ENCODE data around the gene HSCB. TPM values are rescaled to one million over a fixed set of nuclear protein-coding genes. Genes with fewer than 3 reads are reported as not detected.
A peak's percentile ranks its signal among the peaks of the same experiment; 100 is the strongest.

Gene HSCB
- total and polyA plus RNA-seq, 9 of the 15 experiments (the other 6 are each of a cell fraction or from before 2014, with no cell fraction given) = 2.6 to 13.1 (median 8.6) TPM

- no peaks in the 10 kb centered on the region for H3K9me3 ChIP-seq (replicated peaks; ENCODE audit: control insufficient read depth, insufficient read depth, low read depth, low read length)
- peaks cover 8 to 9% of the 10 kb centered on the region in 2 experiments; a peak in 3 of 5 replicates for H3K4me1 ChIP-seq (replicated peaks in 1 of 2; ENCODE audit: control insufficient read depth in 2 of 2, insufficient read depth in 2 of 2, low read length in 2 of 2)
- intact Hi-C loops (cut with micrococcal nuclease) (no loop called here), in situ Hi-C loops (cut with MboI) (no loop called here)
- H3K4me2 ChIP-seq (ENCODE audit: insufficient read depth, low read length) = no peak overlapping the region
- FAIRE-seq = no peak
- no peak overlapping the region for H3K27ac ChIP-seq (ENCODE audit: extremely low read depth, low read depth, low read length)
- no peak for DNase-seq (ENCODE audit: extremely low read depth in 1 of 4, low spot score in 3 of 4)
- peaks cover 45% of the 10 kb centered on the region for H3K79me2 ChIP-seq (ENCODE audit: control insufficient read depth, insufficient read depth, low read length)
- TF ChIP-seq ZNF121 (CRISPR knock-in tag; conservative IDR thresholded peaks at IDR 0.05) (0 out of 2 replicates have a peak, but pooled peaks have one; percentile 33), HOMEZ (CRISPR knock-in tag; IDR thresholded peaks at IDR 0.05) (no peak)
- H3K36me3 ChIP-seq (ENCODE audit: control insufficient read depth, insufficient read depth, low read length) = peaks cover 30% of the 10 kb centered on the region; the same call in 1 of the 3 replicates
- no peaks in the 10 kb centered on the region for H3K9me1 ChIP-seq (ENCODE audit: control insufficient read depth, insufficient read depth, low read length)
- ChIA-PET POLR2A (interaction anchor here (0.9 kb wide), 1 partner anchor 26 kb away, joined by 4 read pairs; the partner anchor contains the start of gene XBP1), CTCF (ENCODE audit: low intra/inter-chr PET ratio) (no interaction called here)
- no peak overlapping the region for H3K4me3 ChIP-seq
- 75% methylated on average over 1 of the region's 1 CpG for WGBS (ENCODE audit: insufficient coverage, low coverage, missing lambda C conversion rate)
- ATAC-seq = no peak
- BruUV-seq (replicated peaks) = no TSS peak
- H3K27me3 ChIP-seq (ENCODE audit: control insufficient read depth in 2 of 2, insufficient read depth in 2 of 2, low read length in 2 of 2) = no peaks in the 10 kb centered on the region
- H2AFZ ChIP-seq (ENCODE audit: low read depth, low read length) = no peak overlapping the region
- H4K20me1 ChIP-seq (replicated peaks; ENCODE audit: control insufficient read depth, insufficient read depth, low read length) = no peaks in the 10 kb centered on the region
- no peak overlapping the region for H3K9ac ChIP-seq (ENCODE audit: insufficient read depth in 1 of 2, low read depth in 2 of 2, low read length in 2 of 2)
Measured at GRCh38 chr22:28774378-28774777, 32.5 kb downstream of the HSCB start.

GRCh38 chr22:28779833-28780232 is 38.0 kb downstream of the HSCB start:
- no peak overlapping the region for H3K4me3 ChIP-seq
- H3K4me2 ChIP-seq (ENCODE audit: insufficient read depth, low read length) = peak overlapping the region; percentile 72
- in situ Hi-C loops (cut with MboI) = no loop called here
- peaks cover 39% of the 10 kb centered on the region for H3K79me2 ChIP-seq (ENCODE audit: control insufficient read depth, insufficient read depth, low read length)
- no peaks in the 10 kb centered on the region for H3K27me3 ChIP-seq (ENCODE audit: control insufficient read depth in 2 of 2, insufficient read depth in 2 of 2, low read length in 2 of 2)
- BruUV-seq (replicated peaks) = no TSS peak
- CTCF ChIA-PET (ENCODE audit: low intra/inter-chr PET ratio) = no interaction called here
- DNase-seq (ENCODE audit: extremely low read depth in 1 of 4, low spot score in 3 of 4) (peak in 3 of 4 experiments; percentile 19 to 62 (median 62)), ATAC-seq (peak; percentile 93), FAIRE-seq (peak; percentile 94)
- no peaks in the 10 kb centered on the region for H3K9me1 ChIP-seq (ENCODE audit: control insufficient read depth, insufficient read depth, low read length)
- peak overlapping the region; percentile 68; the same call in 2 of the 3 replicates for H3K27ac ChIP-seq (ENCODE audit: extremely low read depth, low read depth, low read length)
- H3K9ac ChIP-seq (ENCODE audit: insufficient read depth in 1 of 2, low read depth in 2 of 2, low read length in 2 of 2) = peak overlapping the region in 1 of 2 experiments; percentile 57; a peak in 2 of 4 replicates
- peaks cover 62% of the 10 kb centered on the region for H3K36me3 ChIP-seq (ENCODE audit: control insufficient read depth, insufficient read depth, low read length)
- 0% methylated on average over 5 of the region's 5 CpGs for WGBS (ENCODE audit: insufficient coverage, low coverage, missing lambda C conversion rate)
- intact Hi-C loops (cut with micrococcal nuclease) = no loop called here
- H3K9me3 ChIP-seq (replicated peaks; ENCODE audit: control insufficient read depth, insufficient read depth, low read depth, low read length) = no peaks in the 10 kb centered on the region
- H2AFZ ChIP-seq (ENCODE audit: low read depth, low read length) = peak overlapping the region; percentile 52; the same call in 1 of the 2 replicates
- H3K4me1 ChIP-seq (replicated peaks in 1 of 2; ENCODE audit: control insufficient read depth in 2 of 2, insufficient read depth in 2 of 2, low read length in 2 of 2) = peaks cover 3 to 12% of the 10 kb centered on the region in 2 experiments; a peak in 4 of 5 replicates
- no peaks in the 10 kb centered on the region for H4K20me1 ChIP-seq (replicated peaks; ENCODE audit: control insufficient read depth, insufficient read depth, low read length)
- POLR2A ChIA-PET = interaction anchor here (0.7 to 3.6 kb wide), 4 partner anchors 8 to 20 kb away, joined by 3 to 20 read pairs (median 4); partner anchors contain the start of gene XBP1
- TF ChIP-seq MAFK (IDR thresholded peaks at IDR 0.05; ENCODE audit: low read length) (peak; percentile 36; the same call in 1 of the 2 replicates), DPF2 (IDR thresholded peaks at IDR 0.05) (peak; percentile 69), MAFF (IDR thresholded peaks at IDR 0.05; ENCODE audit: low read length) (peak; percentile 34; the same call in 1 of the 2 replicates), ETV1 (tag; conservative IDR thresholded peaks at IDR 0.05; ENCODE audit: low read depth) (no peak), TAL1 (IDR thresholded peaks at IDR 0.05) (peak; percentile 48; the same call in 1 of the 2 replicates), NFE2 (IDR thresholded peaks at IDR 0.05; ENCODE audit: low read depth) (peak; percentile 75), PTBP1 (IDR thresholded peaks at IDR 0.05; ENCODE audit: low read depth, low read length) (no peak), SAFB2 (IDR thresholded peaks at IDR 0.05; ENCODE audit: borderline replicate concordance, low read depth, low read length, severe bottlenecking) (no peak), JUND (IDR thresholded peaks at IDR 0.05; ENCODE audit: borderline replicate concordance, low read depth, low read length) (peak; percentile 6; the same call in 1 of the 2 replicates), JUND (tag; IDR thresholded peaks at IDR 0.05; ENCODE audit: borderline replicate concordance, low read depth, low read length) (no peak; the same call in 2 of the 3 replicates), SMARCA4 (IDR thresholded peaks at IDR 0.05) (peak; percentile 71), C11orf30 (IDR thresholded peaks at IDR 0.05; ENCODE audit: low read depth) (peak; percentile 66), HMBOX1 (IDR thresholded peaks at IDR 0.05) (peak; percentile 75)

Data from K562 (cell line).